Neural crest cell (in vitro differentiated cells): ENCODE measurements around the gene GCNT3. TPM values are rescaled to one million over a fixed set of nuclear protein-coding genes. Genes with fewer than 3 reads are reported as not detected.

Source experiments
- DNase-seq: peaks from one replicate; pipeline ENCODE4 v3.0.0; 2021; ENCODE audit warnings: low read depth, mixed read lengths, low spot score
- H3K27ac Mint-ChIP-seq: one replicate; pipeline ENCODE4 v1.8.0; 2021; ENCODE audit warnings: mild to moderate bottlenecking, mixed read lengths; ENCODE audit not compliant: unreplicated experiment
- H3K27me3 Mint-ChIP-seq: 2 replicates; pipeline ENCODE4 v1.8.0; 2021; ENCODE audit warnings: low read depth, mild to moderate bottlenecking, mixed read lengths
- H3K36me3 Mint-ChIP-seq: 2 replicates; pipeline ENCODE4 v1.8.0; 2021; ENCODE audit warnings: low read depth, mild to moderate bottlenecking, mixed read lengths
- H3K4me1 Mint-ChIP-seq: 2 replicates; pipeline ENCODE4 v1.8.0; 2021; ENCODE audit warnings: mixed read lengths
- H3K4me3 Mint-ChIP-seq: one replicate; pipeline ENCODE4 v1.8.0; 2021; ENCODE audit warnings: mild to moderate bottlenecking, mixed read lengths
- H3K9me3 Mint-ChIP-seq: 2 replicates; pipeline ENCODE4 v1.8.0; 2021; ENCODE audit warnings: mixed read lengths
- CTCF ChIP-seq: fragments of 200-600 bp; sonication (generic); conservative IDR thresholded peaks from 2 replicates; pipeline ENCODE4 v1.5.0; 2021; ENCODE audit warnings: antibody characterized with exemption, mild to moderate bottlenecking
- total RNA-seq: library from RNA; stranded (reverse); gene quantifications from 2 replicates; pipeline ENCODE4 v1.2.1, GENCODE V29; 2021

The GCNT3 gene
- total RNA-seq, 1 donor from 2014 or later: not detected

GRCh38 chr15:59649603-59650002 is 38.0 kb downstream of the GCNT3 start:
- Mint-ChIP-seq H3K4me3 (no peak overlapping the region), H3K9me3 (peaks cover 2% of the 10 kb centered on the region), H3K4me1 (no peaks in the 10 kb centered on the region), H3K27ac (no peak overlapping the region), H3K27me3 (no peaks in the 10 kb centered on the region), H3K36me3 (peaks cover 14% of the 10 kb centered on the region)
- TF ChIP-seq CTCF: no peak
- DNase-seq: no peak

GRCh38 chr15:59654046-59654445 is 42.5 kb downstream of the GCNT3 start:
- no peak for TF ChIP-seq CTCF
- Mint-ChIP-seq H3K4me1 (peaks cover 3% of the 10 kb centered on the region), H3K27ac (no peak overlapping the region), H3K4me3 (no peak overlapping the region), H3K27me3 (no peaks in the 10 kb centered on the region), H3K36me3 (peaks cover 6% of the 10 kb centered on the region), H3K9me3 (peaks cover 2% of the 10 kb centered on the region)
- no peak for DNase-seq

GRCh38 chr15:59656897-59657634 is 45.5 kb downstream of the GCNT3 start, which contains the start of gene GTF2A2:
Gene GTF2A2, minus strand, starts transcription at chr15:59657515. Its CDS starts 5,238 bp downstream, at chr15:59652277.
- peak within 1 kb of the TSS; percentile 91 for H3K27ac Mint-ChIP-seq
- H3K4me1 Mint-ChIP-seq: peaks cover 3% of the 10 kb centered on the region
- H3K9me3 Mint-ChIP-seq: peaks cover 2% of the 10 kb centered on the region
- H3K36me3 Mint-ChIP-seq: peaks cover 3% of the 10 kb centered on the region
- no peak for TF ChIP-seq CTCF
- no peaks in the 10 kb centered on the region for H3K27me3 Mint-ChIP-seq
- DNase-seq: peak; percentile 92
- peak within 1 kb of the TSS; percentile 67 for H3K4me3 Mint-ChIP-seq

DNA sequence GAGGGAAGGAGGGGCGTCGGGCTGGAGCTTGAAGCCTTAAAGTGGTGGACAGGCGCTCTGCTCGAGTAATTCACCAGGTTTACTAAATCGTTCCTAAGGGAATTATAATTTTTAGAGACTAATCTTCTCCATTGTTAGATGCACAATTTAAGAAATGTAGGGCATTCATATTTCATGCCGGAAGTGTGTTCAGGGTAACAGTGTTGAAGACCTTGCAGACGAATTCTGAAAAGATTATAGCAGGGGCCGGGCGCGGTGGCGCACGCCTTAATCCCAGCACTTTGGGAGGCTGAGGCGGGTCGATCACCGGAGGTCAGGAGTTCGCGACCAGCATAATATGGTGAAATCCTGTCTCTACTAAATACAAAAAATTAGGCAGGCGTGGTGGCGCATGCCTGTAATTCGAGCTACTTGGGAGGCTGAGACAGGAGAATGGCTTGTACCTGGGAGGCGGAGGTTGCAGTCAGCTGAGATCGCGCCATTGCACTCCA is 46.1 kb downstream of the GCNT3 start:
- TF ChIP-seq CTCF: no peak
- peaks cover 2% of the 10 kb centered on the region for H3K36me3 Mint-ChIP-seq
- no peaks in the 10 kb centered on the region for H3K9me3 Mint-ChIP-seq
- no peak for DNase-seq
- H3K27me3 Mint-ChIP-seq: no peaks in the 10 kb centered on the region
- no peak overlapping the region for H3K4me3 Mint-ChIP-seq
- peak overlapping the region; percentile 32 for H3K27ac Mint-ChIP-seq
- peaks cover 3% of the 10 kb centered on the region for H3K4me1 Mint-ChIP-seq

- no peak overlapping the region for H3K27ac Mint-ChIP-seq
- no peaks in the 10 kb centered on the region for H3K27me3 Mint-ChIP-seq
- no peak for TF ChIP-seq CTCF
- H3K4me3 Mint-ChIP-seq: peak overlapping the region; percentile 42
- H3K4me1 Mint-ChIP-seq: peaks cover 3% of the 10 kb centered on the region
- no peak for DNase-seq
- no peaks in the 10 kb centered on the region for H3K9me3 Mint-ChIP-seq
- H3K36me3 Mint-ChIP-seq: peaks cover 2% of the 10 kb centered on the region
Observed at GRCh38 chr15:59659366-59659765, 47.8 kb downstream of the GCNT3 start.
